Vagina (tissue), 2 donors: Measurements from ENCODE around the gene JSRP1. TPM values are rescaled to one million over a fixed set of nuclear protein-coding genes. Genes with fewer than 3 reads are reported as not detected.

Source experiments
- DNase-seq, 2 donors: peaks; one replicate each; pipeline ENCODE4 v3.0.0-alpha.2; 2017; ENCODE audit errors: extremely low spot score in 2 of 2
- H3K27ac ChIP-seq: fragments of 200-600 bp; sonication (generic); one replicate; pipeline ENCODE4 v1.5.1; 2019
- H3K27me3 ChIP-seq: fragments of 200-600 bp; sonication (generic); one replicate; pipeline ENCODE4 v1.5.1; 2019
- H3K36me3 ChIP-seq, 2 donors: fragments of 200-600 bp; sonication (generic); one replicate each; pipeline ENCODE4 v1.5.1; 2017 to 2019
- H3K4me1 ChIP-seq: fragments of 200-600 bp; sonication (generic); one replicate; pipeline ENCODE4 v1.5.1; 2019
- H3K4me3 ChIP-seq, 2 donors: fragments of 200-600 bp; sonication (generic); 1 replicate in 1 of 2; 2 replicates in 1 of 2; pipeline ENCODE4 v1.5.1; 2016 to 2019
- H3K9me3 ChIP-seq: fragments of 200-600 bp; sonication (generic); one replicate; pipeline ENCODE4 v1.5.1; 2019
- POLR2A ChIP-seq, 2 donors: fragments of 450-650 bp; IDR thresholded peaks; one replicate each; pipeline ENCODE4 v1.6.1; 2017; ENCODE audit warnings: antibody characterized with exemption in 2 of 2, mild to moderate bottlenecking in 2 of 2, moderate library complexity in 2 of 2
- POLR2AphosphoS5 ChIP-seq, 2 donors: sonication (generic); formaldehyde crosslinking; IDR thresholded peaks; one replicate each; pipeline ENCODE4 v1.9.0; 2017; ENCODE audit warnings: antibody characterized with exemption in 2 of 2, mild to moderate bottlenecking in 2 of 2, low read depth in 1 of 2; ENCODE audit not compliant: insufficient read depth in 1 of 2
- intact Hi-C: fragments of 100-400 bp; cut with DNase I; formaldehyde crosslinking; loops from one replicate; pipeline ENCODE4 v1.15.1; 2023
- total RNA-seq: library from RNA; depleted of rRNA; stranded (reverse); fragments of >200 nt; gene quantifications from one replicate; pipeline ENCODE4 v1.2.3, GENCODE V29; 2016
- TF ChIP-seq, protein P1 (sequence below), 3 experiments: fragments of 450-650 bp in 2 of 3; fragments of 200-600 bp in 1 of 3; sonication (generic) in 1 of 3; IDR thresholded peaks; one replicate each; pipeline ENCODE4 v1.5.1; 2017 to 2019; ENCODE audit warnings: antibody characterized with exemption in 3 of 3, mild to moderate bottlenecking in 2 of 3, moderate library complexity in 2 of 3

JSRP1 gene
- total RNA-seq, 1 donor from 2014 or later: not detected

GRCh38 chr19:2245273-2245672 is 10.9 kb downstream of the JSRP1 start:
- DNase-seq: no peak
- Histone ChIP-seq H3K9me3 (no peaks in the 10 kb centered on the region), H3K36me3 (peaks cover 7 to 54% of the 10 kb centered on the region in 2 donors), H3K27me3 (no peaks in the 10 kb centered on the region), H3K4me1 (peaks cover 37% of the 10 kb centered on the region), H3K27ac (no peak overlapping the region), H3K4me3 (no peak overlapping the region)
- no peak for TF ChIP-seq POLR2AphosphoS5 (IDR thresholded peaks at IDR 0.05; ENCODE audit: insufficient read depth in 1 of 2, low read depth in 1 of 2)
- TF ChIP-seq, protein P1, sequence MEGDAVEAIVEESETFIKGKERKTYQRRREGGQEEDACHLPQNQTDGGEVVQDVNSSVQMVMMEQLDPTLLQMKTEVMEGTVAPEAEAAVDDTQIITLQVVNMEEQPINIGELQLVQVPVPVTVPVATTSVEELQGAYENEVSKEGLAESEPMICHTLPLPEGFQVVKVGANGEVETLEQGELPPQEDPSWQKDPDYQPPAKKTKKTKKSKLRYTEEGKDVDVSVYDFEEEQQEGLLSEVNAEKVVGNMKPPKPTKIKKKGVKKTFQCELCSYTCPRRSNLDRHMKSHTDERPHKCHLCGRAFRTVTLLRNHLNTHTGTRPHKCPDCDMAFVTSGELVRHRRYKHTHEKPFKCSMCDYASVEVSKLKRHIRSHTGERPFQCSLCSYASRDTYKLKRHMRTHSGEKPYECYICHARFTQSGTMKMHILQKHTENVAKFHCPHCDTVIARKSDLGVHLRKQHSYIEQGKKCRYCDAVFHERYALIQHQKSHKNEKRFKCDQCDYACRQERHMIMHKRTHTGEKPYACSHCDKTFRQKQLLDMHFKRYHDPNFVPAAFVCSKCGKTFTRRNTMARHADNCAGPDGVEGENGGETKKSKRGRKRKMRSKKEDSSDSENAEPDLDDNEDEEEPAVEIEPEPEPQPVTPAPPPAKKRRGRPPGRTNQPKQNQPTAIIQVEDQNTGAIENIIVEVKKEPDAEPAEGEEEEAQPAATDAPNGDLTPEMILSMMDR (IDR thresholded peaks at IDR 0.05): no peak
- intact Hi-C loops: no loop called here

DNA sequence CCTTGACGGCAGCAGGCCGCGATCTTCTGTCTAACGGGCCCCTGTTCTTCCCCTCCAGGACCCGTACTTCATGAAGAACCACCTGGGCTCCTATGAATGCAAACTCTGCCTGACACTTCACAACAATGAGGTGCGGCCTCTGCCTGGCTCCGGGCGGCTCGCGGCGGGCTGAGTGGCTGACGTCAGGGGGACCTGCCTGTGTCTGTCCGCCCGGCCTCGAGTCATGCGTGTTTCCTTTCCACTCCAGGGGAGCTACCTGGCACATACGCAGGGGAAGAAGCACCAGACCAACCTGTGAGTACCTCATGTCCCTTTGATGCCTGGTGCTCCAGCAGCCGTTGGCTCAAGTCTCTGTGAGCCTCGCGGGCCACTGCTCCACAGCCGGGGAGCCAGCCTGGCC is 11.7 kb downstream of the JSRP1 start:
- H3K4me1 ChIP-seq: peaks cover 43% of the 10 kb centered on the region
- H3K4me3 ChIP-seq: no peak overlapping the region
- intact Hi-C loops: no loop called here
- H3K9me3 ChIP-seq: no peaks in the 10 kb centered on the region
- DNase-seq: no peak
- H3K36me3 ChIP-seq: peaks cover 7 to 54% of the 10 kb centered on the region in 2 donors
- H3K27ac ChIP-seq: no peak overlapping the region
- TF ChIP-seq, protein P1 (IDR thresholded peaks at IDR 0.05): no peak
- TF ChIP-seq POLR2AphosphoS5 (IDR thresholded peaks at IDR 0.05; ENCODE audit: insufficient read depth in 1 of 2, low read depth in 1 of 2): no peak
- TF ChIP-seq POLR2A (IDR thresholded peaks at IDR 0.05): no peak
- no peaks in the 10 kb centered on the region for H3K27me3 ChIP-seq

- Histone ChIP-seq H3K36me3 (peaks cover 7 to 54% of the 10 kb centered on the region in 2 donors), H3K27ac (no peak overlapping the region), H3K27me3 (no peaks in the 10 kb centered on the region), H3K4me3 (no peak overlapping the region), H3K4me1 (peaks cover 47% of the 10 kb centered on the region), H3K9me3 (no peaks in the 10 kb centered on the region)
- TF ChIP-seq POLR2A (IDR thresholded peaks at IDR 0.05): no peak
- TF ChIP-seq POLR2AphosphoS5 (IDR thresholded peaks at IDR 0.05; ENCODE audit: insufficient read depth in 1 of 2, low read depth in 1 of 2): no peak
- TF ChIP-seq, protein P1 (IDR thresholded peaks at IDR 0.05): no peak
- intact Hi-C loops: no loop called here
- no peak for DNase-seq
Measured at GRCh38 chr19:2244125-2244411, 12.1 kb downstream of the JSRP1 start.

- Histone ChIP-seq H3K36me3 (peaks cover 7 to 53% of the 10 kb centered on the region in 2 donors), H3K27ac (no peak overlapping the region), H3K4me3 (no peak overlapping the region), H3K27me3 (no peaks in the 10 kb centered on the region), H3K9me3 (no peaks in the 10 kb centered on the region), H3K4me1 (peaks cover 53% of the 10 kb centered on the region)
- no peak for DNase-seq
- TF ChIP-seq POLR2AphosphoS5 (IDR thresholded peaks at IDR 0.05; ENCODE audit: insufficient read depth in 1 of 2, low read depth in 1 of 2) (no peak), POLR2A (IDR thresholded peaks at IDR 0.05) (no peak)
- TF ChIP-seq, protein P1 (IDR thresholded peaks at IDR 0.05): no peak
- intact Hi-C loops: no loop called here
Measured at GRCh38 chr19:2243274-2244124, 12.7 kb downstream of the JSRP1 start.

- H3K36me3 ChIP-seq: peaks cover 7 to 46% of the 10 kb centered on the region in 2 donors
- H3K9me3 ChIP-seq: no peaks in the 10 kb centered on the region
- no peak overlapping the region for H3K27ac ChIP-seq
- intact Hi-C loops: no loop called here
- H3K4me3 ChIP-seq: no peak overlapping the region
- H3K4me1 ChIP-seq: peaks cover 60% of the 10 kb centered on the region
- TF ChIP-seq POLR2AphosphoS5 (IDR thresholded peaks at IDR 0.05; ENCODE audit: insufficient read depth in 1 of 2, low read depth in 1 of 2): no peak
- no peak for TF ChIP-seq POLR2A (IDR thresholded peaks at IDR 0.05)
- TF ChIP-seq, protein P1 (IDR thresholded peaks at IDR 0.05): no peak
- no peak for DNase-seq
- no peaks in the 10 kb centered on the region for H3K27me3 ChIP-seq
Measured at GRCh38 chr19:2242816-2243215, 13.4 kb downstream of the JSRP1 start.
